Measurements from ENCODE around the gene ITIH4. TPM values are rescaled to one million over a fixed set of nuclear protein-coding genes. Genes with fewer than 3 reads are reported as not detected.

Gene ITIH4
- total and polyA plus RNA-seq, 10 of the 15 experiments (the other 5 are each of a cell fraction or from before 2014, with no cell fraction given) = 0.64 to 4.1 (median 1.3) TPM

- SMC1A ChIA-PET (ENCODE audit: uncharacterized antibody, unreplicated experiment) = no interaction called here
- in situ Hi-C loops (cut with MboI) (no loop called here), intact Hi-C loops (cut with micrococcal nuclease; ENCODE audit: unreplicated experiment) (no loop called here)
- Histone ChIP-seq H3K4me2 (ENCODE audit: control insufficient read depth, insufficient read depth) (no peak overlapping the region), H3K4me1 (ENCODE audit: control insufficient read depth, insufficient read depth, low read length) (no peaks in the 10 kb centered on the region), H3K27me3 (replicated peaks in 1 of 2; ENCODE audit: control insufficient read depth in 2 of 2, insufficient read depth in 2 of 2, low read length in 1 of 2) (no peaks in the 10 kb centered on the region; a peak in 1 of 4 replicates), H3K9ac (ENCODE audit: control insufficient read depth, insufficient read depth, low read length) (no peak overlapping the region), H3K9me3 (replicated peaks; ENCODE audit: control insufficient read depth, insufficient read depth, low read length) (no peaks in the 10 kb centered on the region), H2AFZ (ENCODE audit: control insufficient read depth, low read depth, low read length) (no peak overlapping the region), H3K36me3 (ENCODE audit: control insufficient read depth in 2 of 2, insufficient read depth in 2 of 2, low read length in 1 of 2) (no peaks in the 10 kb centered on the region), H4K20me1 (ENCODE audit: control insufficient read depth, insufficient read depth) (no peaks in the 10 kb centered on the region), H3K27ac (ENCODE audit: control insufficient read depth, insufficient read depth) (no peak overlapping the region), H3K79me2 (ENCODE audit: control insufficient read depth, insufficient read depth, low read length) (no peaks in the 10 kb centered on the region), H3K4me3 (no peak overlapping the region)
- RAD21 ChIA-PET (ENCODE audit: unreplicated experiment) = no interaction called here
- POLR2A ChIA-PET = no interaction called here
- FAIRE-seq (no peak), ATAC-seq (no peak), DNase-seq (ENCODE audit: low read depth, low spot score) (no peak)
- WGBS (ENCODE audit: insufficient coverage, insufficient replicate concordance, low lambda C conversion rate, missing lambda C conversion rate) = 63% methylated on average over 11 of the region's 11 CpGs
- no TSS peak for BruUV-seq (replicated peaks)
- TF ChIP-seq PML (IDR thresholded peaks at IDR 0.05; ENCODE audit: low read length) = no peak
- CTCF ChIA-PET = interaction anchor here (1.1 kb wide), 1 partner anchor 34 kb away, joined by 3 read pairs; no protein-coding TSS in a partner anchor
These were observed 43.2 kb downstream of the ITIH4 start for GRCh38 chr3:52787246-52787645.

DNA sequence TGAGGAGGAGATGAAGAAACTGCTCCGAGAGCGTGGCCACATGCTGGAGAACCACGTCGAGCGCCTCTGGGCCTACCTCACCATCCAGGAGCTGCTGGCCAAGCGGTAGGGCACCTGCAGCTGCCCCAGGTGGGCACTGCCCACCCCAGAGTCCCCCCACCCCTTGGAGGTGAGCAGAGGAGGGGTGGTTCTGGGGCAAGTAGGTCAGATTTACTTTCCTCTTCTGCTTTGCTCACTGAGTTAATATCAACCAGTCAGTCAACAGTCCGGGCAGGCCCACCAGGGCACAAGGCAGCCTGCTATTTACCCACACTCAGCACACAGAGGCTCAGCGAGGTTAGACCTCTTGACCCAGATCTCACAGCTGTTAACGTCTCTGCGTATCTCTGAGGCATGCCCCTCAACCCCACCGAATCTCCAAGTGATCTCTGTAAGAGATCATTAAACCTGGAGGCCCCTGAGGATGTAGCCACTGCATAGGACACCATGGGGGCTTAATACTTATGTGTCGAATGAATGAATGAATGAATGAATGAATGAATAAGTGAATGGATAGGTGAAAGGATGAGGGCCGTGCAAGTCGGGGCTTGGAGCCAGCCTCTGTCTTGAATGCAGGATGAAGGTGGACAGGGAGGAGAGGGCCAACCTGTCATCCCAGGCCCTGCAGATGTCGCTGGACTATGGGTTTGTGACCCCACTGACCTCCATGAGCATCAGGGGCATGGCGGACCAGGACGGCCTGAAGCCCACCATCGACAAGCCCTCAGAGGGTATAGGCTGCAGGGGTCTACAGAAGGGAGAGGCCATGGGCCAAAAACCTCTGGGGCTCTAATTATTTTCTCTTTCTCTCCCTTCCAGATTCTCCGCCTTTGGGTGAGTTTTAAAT lies 43.9 kb downstream of the ITIH4 start:
- H3K4me2 ChIP-seq (ENCODE audit: control insufficient read depth, insufficient read depth) = no peak overlapping the region
- no peaks in the 10 kb centered on the region for H3K9me3 ChIP-seq (replicated peaks; ENCODE audit: control insufficient read depth, insufficient read depth, low read length)
- no peak overlapping the region for H3K27ac ChIP-seq (ENCODE audit: control insufficient read depth, insufficient read depth)
- no peaks in the 10 kb centered on the region for H4K20me1 ChIP-seq (ENCODE audit: control insufficient read depth, insufficient read depth)
- no peaks in the 10 kb centered on the region for H3K4me1 ChIP-seq (ENCODE audit: control insufficient read depth, insufficient read depth, low read length)
- no peaks in the 10 kb centered on the region for H3K36me3 ChIP-seq (ENCODE audit: control insufficient read depth in 2 of 2, insufficient read depth in 2 of 2, low read length in 1 of 2)
- TF ChIP-seq RCOR1 (conservative IDR thresholded peaks at IDR 0.05; ENCODE audit: low read depth, low read length) (no peak), EP300 (IDR thresholded peaks at IDR 0.05; ENCODE audit: borderline replicate concordance in 1 of 2, control insufficient read depth in 1 of 2, low read depth in 2 of 2, low read length in 2 of 2) (no peak), SMAD5 (IDR thresholded peaks at IDR 0.05; ENCODE audit: low read depth) (no peak), MEF2B (IDR thresholded peaks at IDR 0.05; ENCODE audit: partially characterized antibody, poor library complexity, severe bottlenecking) (no peak), LARP7 (IDR thresholded peaks at IDR 0.05) (no peak), NR2C2 (IDR thresholded peaks at IDR 0.05; ENCODE audit: borderline replicate concordance, control insufficient read depth, insufficient read length, low read depth) (no peak), RELB (IDR thresholded peaks at IDR 0.05; ENCODE audit: low read depth) (no peak), ASH2L (IDR thresholded peaks at IDR 0.05; ENCODE audit: borderline replicate concordance, low read depth) (no peak), NFYB (IDR thresholded peaks at IDR 0.05; ENCODE audit: insufficient read depth, low read depth, low read length) (no peak), ZNF384 (IDR thresholded peaks at IDR 0.05; ENCODE audit: borderline replicate concordance, low read depth, low read length) (no peak), POU2F2 (IDR thresholded peaks at IDR 0.05; ENCODE audit: borderline replicate concordance, low read depth, low read length) (no peak), TBL1XR1 (IDR thresholded peaks at IDR 0.05; ENCODE audit: low read depth, low read length) (no peak), PBX3 (IDR thresholded peaks at IDR 0.05; ENCODE audit: insufficient replicate concordance, low read depth, low read length) (no peak)
- no peak overlapping the region for H3K9ac ChIP-seq (ENCODE audit: control insufficient read depth, insufficient read depth, low read length)
- DNase-seq (ENCODE audit: low read depth, low spot score) (no peak), FAIRE-seq (no peak), ATAC-seq (no peak)
- ChIA-PET SMC1A (ENCODE audit: uncharacterized antibody, unreplicated experiment) (no interaction called here), CTCF (interaction anchor here (1.1 kb wide), 1 partner anchor 34 kb away, joined by 3 read pairs; no protein-coding TSS in a partner anchor), RAD21 (ENCODE audit: unreplicated experiment) (no interaction called here), POLR2A (no interaction called here)
- in situ Hi-C loops (cut with MboI) = no loop called here
- intact Hi-C loops (cut with micrococcal nuclease; ENCODE audit: unreplicated experiment) = no loop called here
- 41% methylated on average over 19 of the region's 19 CpGs for WGBS (ENCODE audit: insufficient coverage, insufficient replicate concordance, low lambda C conversion rate, missing lambda C conversion rate)
- H3K27me3 ChIP-seq (replicated peaks in 1 of 2; ENCODE audit: control insufficient read depth in 2 of 2, insufficient read depth in 2 of 2, low read length in 1 of 2) = no peaks in the 10 kb centered on the region; a peak in 2 of 4 replicates
- no peak overlapping the region for H3K4me3 ChIP-seq
- no peak overlapping the region for H2AFZ ChIP-seq (ENCODE audit: control insufficient read depth, low read depth, low read length)
- BruUV-seq (replicated peaks) = no TSS peak
- no peaks in the 10 kb centered on the region for H3K79me2 ChIP-seq (ENCODE audit: control insufficient read depth, insufficient read depth, low read length)

All from GM12878 (cell line).